ENCODE measurements around the gene OR51A4.
"Not testable (repeated sequence)": the region's sequence is repeated elsewhere in the genome, so short reads cannot be mapped to it uniquely, and the experiment has no call there.

The OR51A4 gene

DNA sequence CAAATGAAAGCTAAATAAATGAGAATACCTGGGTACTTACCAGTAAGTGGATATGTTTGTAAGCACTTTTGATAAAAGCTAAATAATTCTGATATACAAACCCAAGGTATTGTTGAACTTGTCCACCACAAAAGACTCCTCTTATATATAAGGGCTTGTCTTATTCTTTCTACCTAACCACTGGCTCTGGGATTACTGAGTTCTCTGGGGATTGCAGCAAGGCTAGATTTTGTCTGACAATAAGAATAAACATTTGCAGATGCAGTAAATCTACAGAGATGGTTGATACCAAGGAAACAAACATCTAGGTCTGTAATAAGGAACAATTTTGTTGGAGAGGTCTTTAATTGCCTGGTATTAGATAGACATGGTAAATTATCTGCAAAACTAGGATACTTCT, at the start of gene OR51A4:
Gene OR51A4 (minus strand): TSS at position 101 of the 400 bp plus-strand sequence. CDS start 505 bp downstream, outside the sequence.
- no peak for DNase-seq
- TF ChIP-seq POLR2A (IDR thresholded peaks at IDR 0.05; ENCODE audit: low read length) (no peak), GATA1 (IDR thresholded peaks at IDR 0.05; ENCODE audit: low read depth, low read length) (no peak)

DNA sequence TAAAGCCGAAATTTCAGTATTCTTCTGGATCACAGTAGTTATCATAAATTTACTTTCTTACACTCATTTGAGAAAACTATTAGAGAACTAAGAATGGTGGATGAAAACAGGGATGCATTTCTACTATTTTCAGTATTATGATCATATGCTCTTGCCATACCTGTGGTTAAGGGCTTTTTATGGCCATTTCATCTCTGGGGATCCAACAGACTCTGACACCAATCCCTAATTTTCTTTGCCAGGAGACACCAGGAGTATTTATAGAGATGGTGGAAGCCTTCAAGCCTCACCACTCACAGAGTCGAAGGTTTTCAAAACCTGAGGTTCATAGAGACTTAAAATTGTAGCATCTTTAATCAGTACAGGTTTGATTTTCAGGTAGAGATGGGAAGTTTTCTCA, 47.1 kb upstream of the OR51A4 start, which contains the start of gene OR51L1:
Gene OR51L1 (plus strand): TSS at position 301 of the 400 bp plus-strand sequence. CDS start 4,132 bp downstream, outside the sequence.
- TF ChIP-seq POLR2A (IDR thresholded peaks at IDR 0.05; ENCODE audit: low read length) (no peak), GATA1 (IDR thresholded peaks at IDR 0.05; ENCODE audit: low read depth, low read length) (no peak)
- no peak for DNase-seq

DNA sequence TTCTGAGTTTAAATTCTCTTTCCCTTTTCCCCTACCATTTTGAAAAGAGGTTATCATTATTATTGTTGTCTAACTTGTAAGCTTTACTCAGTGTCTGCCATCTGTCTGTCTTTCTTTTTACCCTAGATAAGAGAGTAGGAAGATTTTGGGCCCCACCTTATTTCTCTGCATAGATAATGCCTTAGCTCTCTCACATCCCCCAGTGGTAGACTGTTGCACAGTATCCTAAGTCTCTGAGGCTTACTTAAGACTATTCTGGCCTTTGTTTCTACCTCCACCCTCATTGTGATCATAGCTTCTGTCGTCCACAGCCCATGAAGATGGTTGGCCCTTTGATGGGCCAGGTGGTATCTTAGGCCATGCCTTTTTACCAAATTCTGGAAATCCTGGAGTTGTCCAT, 43.7 kb upstream of the OR51A4 start:
- TF ChIP-seq GATA1 (IDR thresholded peaks at IDR 0.05; ENCODE audit: low read depth, low read length) (no peak), POLR2A (IDR thresholded peaks at IDR 0.05; ENCODE audit: low read length) (no peak)
- peak; percentile 42 to 59 for DNase-seq

- TF ChIP-seq GATA1 (IDR thresholded peaks at IDR 0.05; ENCODE audit: low read depth, low read length) (no peak), POLR2A (IDR thresholded peaks at IDR 0.05; ENCODE audit: low read length) (no peak)
- DNase-seq: no peak
These were observed 36.4 kb upstream of the OR51A4 start for GRCh38 chr11:4983841-4984240.

GRCh38 chr11:4982678-4983077, 35.3 kb upstream of the OR51A4 start:
- TF ChIP-seq POLR2A (IDR thresholded peaks at IDR 0.05; ENCODE audit: low read length): no peak
- no peak for TF ChIP-seq GATA1 (IDR thresholded peaks at IDR 0.05; ENCODE audit: low read depth, low read length)

DNA sequence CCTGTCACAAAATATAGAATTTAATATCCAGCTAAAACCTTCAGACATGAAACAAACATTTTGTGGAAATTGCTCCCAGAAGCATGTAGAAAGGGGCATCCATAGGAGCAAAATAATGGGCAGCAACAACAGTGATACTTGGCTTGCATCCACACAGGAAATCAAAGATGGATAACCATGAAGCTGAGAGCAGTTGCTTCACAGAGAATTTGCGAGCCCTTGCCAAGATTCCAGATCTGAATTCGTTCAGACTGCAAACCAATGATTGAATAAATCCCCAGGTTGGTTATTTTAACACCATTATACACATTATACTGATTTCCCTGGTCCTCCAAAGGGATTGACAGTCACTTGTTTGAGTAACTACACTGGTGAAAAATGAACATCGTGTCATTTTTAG, 31.6 kb upstream of the OR51A4 start:
- TF ChIP-seq POLR2A (IDR thresholded peaks at IDR 0.05; ENCODE audit: low read length) (no peak), GATA1 (IDR thresholded peaks at IDR 0.05; ENCODE audit: low read depth, low read length) (no peak)
- DNase-seq: no peak

More at GRCh38 chr11:4982678-4983077, 35.3 kb upstream of the OR51A4 start:
- DNase-seq: no peak

DNA sequence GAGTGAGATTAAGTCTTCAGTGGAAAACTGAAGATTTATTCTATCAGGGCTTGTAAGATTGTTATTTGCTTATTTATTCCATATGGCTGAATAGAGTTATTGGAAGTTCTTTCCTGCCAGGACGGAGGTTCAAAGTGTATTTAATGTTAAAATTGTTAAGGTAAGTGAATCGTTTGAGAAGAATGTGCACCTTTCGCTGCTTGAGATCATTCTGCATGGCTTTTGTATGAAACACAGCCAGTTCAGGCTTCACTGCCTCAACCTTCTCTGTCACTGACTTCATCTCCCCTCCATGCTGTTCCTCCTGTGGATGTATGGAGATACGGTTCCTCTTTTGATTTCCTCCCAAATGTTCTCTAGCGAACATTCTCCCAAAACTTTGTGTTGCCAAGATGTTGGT, 28.0 kb upstream of the OR51A4 start:
- TF ChIP-seq GATA1 (IDR thresholded peaks at IDR 0.05; ENCODE audit: low read depth, low read length): no peak
- TF ChIP-seq POLR2A (IDR thresholded peaks at IDR 0.05; ENCODE audit: low read length): no peak
- DNase-seq: no peak

- TF ChIP-seq GATA1 (IDR thresholded peaks at IDR 0.05; ENCODE audit: low read depth, low read length) (no peak), POLR2A (IDR thresholded peaks at IDR 0.05; ENCODE audit: low read length) (no peak)
- DNase-seq: no peak
These were observed 15.4 kb upstream of the OR51A4 start for GRCh38 chr11:4962816-4963215.

GRCh38 chr11:4960877-4961276, 13.5 kb upstream of the OR51A4 start:
- TF ChIP-seq POLR2A (IDR thresholded peaks at IDR 0.05; ENCODE audit: low read length) (no peak), GATA1 (IDR thresholded peaks at IDR 0.05; ENCODE audit: low read depth, low read length) (no peak)
- DNase-seq: no peak

DNA sequence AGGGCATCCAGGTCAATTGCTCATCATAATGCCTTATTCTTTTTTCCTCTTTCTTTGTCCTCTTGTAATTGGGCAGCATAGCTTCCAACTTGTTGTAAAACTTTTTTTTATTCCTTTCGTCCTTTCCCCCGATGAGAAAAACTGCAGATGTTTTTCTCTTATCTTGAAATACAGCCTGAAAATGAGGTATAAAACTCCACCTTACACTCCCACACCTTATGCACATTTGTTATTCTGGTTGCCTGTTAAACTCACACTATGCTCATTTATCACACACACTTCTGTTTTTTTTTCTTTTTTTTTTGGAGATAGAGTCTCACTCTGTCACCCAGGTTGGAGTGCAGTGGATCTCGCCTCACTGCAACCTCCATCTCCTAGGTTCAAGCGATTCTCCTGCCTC, 10.0 kb upstream of the OR51A4 start:
- DNase-seq: no peak
- no peak for TF ChIP-seq POLR2A (IDR thresholded peaks at IDR 0.05; ENCODE audit: low read length)

GRCh38 chr11:4955613-4956012, 8.2 kb upstream of the OR51A4 start, which contains the start of gene OR51A2:
Gene OR51A2 (minus strand): TSS chr11:4955713. CDS start chr11:4955713, 0 bp downstream.
- DNase-seq: not testable (repeated sequence)

DNA sequence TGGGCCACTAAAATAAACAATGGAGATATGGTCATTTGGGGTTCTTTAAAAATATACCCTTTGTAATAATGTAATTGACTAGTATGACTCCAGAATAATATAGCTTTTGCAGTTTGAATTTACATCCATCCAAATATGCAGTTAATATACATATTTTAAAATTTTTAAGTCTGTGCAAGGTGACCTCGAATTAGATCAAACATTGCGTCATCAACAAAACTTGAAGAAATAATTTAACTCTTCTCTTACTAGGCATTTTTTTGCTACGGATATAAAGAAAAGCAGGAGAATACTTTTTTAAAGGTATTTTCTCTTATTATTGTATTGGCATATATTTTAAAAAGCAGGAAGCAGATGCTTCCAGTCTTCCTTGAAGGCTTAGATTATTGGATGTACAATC, 10.7 kb downstream of the OR51A4 start:
- TF ChIP-seq POLR2A (IDR thresholded peaks at IDR 0.05; ENCODE audit: low read length) (no peak), GATA1 (IDR thresholded peaks at IDR 0.05; ENCODE audit: low read depth, low read length) (no peak)
- no peak for DNase-seq

DNA sequence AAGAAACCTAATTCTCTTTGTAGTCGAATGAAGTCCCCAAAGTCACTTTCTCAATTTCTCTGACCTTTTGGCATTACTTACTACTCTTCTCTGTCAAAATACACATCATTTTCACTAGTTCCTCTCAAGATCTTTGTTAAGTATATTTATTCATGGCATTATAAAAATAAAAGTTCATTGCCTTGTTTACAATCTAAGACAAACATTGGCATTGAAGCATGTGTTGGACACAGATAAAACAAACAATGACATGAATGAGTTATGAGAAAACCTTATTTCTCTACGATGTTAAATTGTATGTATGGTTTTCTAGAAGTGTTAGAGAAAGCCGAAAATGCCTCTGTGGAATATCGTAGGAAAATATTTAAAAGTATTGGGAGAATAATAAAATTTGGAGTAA, 14.7 kb downstream of the OR51A4 start:
- no peak for DNase-seq
- no peak for TF ChIP-seq GATA1 (IDR thresholded peaks at IDR 0.05; ENCODE audit: low read depth, low read length)
- no peak for TF ChIP-seq POLR2A (IDR thresholded peaks at IDR 0.05; ENCODE audit: low read length)

DNA sequence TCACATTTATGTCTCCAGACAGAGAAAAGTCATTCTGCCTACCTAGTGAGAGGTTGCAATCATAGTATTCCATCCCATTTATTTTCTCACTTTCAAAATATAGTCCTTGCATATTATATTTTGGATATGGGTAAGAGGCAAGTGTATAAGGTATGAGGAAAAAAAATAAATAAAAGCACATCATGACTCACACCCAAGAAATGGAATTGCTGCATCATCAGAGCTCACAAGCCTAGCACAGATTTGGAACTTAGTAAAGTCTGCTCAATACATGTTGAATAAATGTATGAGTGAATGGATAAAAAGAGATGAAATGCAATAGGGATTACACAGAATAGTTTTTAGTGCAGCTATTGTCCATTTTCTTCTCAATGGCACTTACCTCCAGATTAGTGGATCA, 20.8 kb downstream of the OR51A4 start:
- DNase-seq: no peak
- no peak for TF ChIP-seq POLR2A (IDR thresholded peaks at IDR 0.05; ENCODE audit: low read length)
- TF ChIP-seq GATA1 (IDR thresholded peaks at IDR 0.05; ENCODE audit: low read depth, low read length): no peak

DNA sequence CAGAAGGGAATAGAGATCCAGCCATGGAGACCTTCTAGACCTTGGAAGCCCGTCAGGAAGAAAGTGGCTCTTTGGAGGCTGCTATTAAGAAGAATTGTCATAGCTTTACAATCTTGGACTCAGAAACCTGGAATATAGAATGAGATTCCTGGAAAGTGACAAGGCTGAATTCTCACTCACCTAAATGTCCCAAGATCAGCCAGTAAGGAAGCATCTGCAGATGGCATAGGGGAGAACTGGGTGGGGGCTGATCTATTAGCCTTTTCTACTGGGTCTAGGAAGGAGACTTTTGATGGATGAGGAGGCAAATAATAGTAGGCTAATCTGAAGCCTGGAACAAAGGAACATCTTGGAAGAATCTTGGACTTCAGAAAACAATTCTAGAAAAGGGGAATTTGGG, 23.2 kb downstream of the OR51A4 start, which contains the start of gene OR51G1:
Gene OR51G1 (minus strand): TSS at position 101 of the 400 bp plus-strand sequence. CDS start 0 bp downstream, at position 101.
- no peak for DNase-seq
- no peak for TF ChIP-seq POLR2A (IDR thresholded peaks at IDR 0.05; ENCODE audit: low read length)
- TF ChIP-seq GATA1 (IDR thresholded peaks at IDR 0.05; ENCODE audit: low read depth, low read length): no peak

GRCh38 chr11:4922304-4922703, 25.1 kb downstream of the OR51A4 start:
- DNase-seq: no peak
- TF ChIP-seq GATA1 (IDR thresholded peaks at IDR 0.05; ENCODE audit: low read depth, low read length) (no peak), POLR2A (IDR thresholded peaks at IDR 0.05; ENCODE audit: low read length) (no peak)

Data from erythroblast (primary cell).